ENCODE measurements around the gene NUDT3.

GRCh38 chr6:34328969-34329368 lies 63.5 kb downstream of the NUDT3 start:
- TF ChIP-seq POLR2A (IDR thresholded peaks at IDR 0.05; ENCODE audit: low read depth, low read length) (no peak), POLR2AphosphoS5 (IDR thresholded peaks at IDR 0.05; ENCODE audit: low read depth, low read length) (no peak)
